OCI-LY7 (cell line): ENCODE results near the gene CDT1.

Experiments
- CTCF ChIP-seq: fragments of 200-600 bp; sonication (generic); conservative IDR thresholded peaks from 2 replicates; pipeline ENCODE4 v1.5.1; 2014; ENCODE audit warnings: mild to moderate bottlenecking, antibody characterized with exemption, low read length, moderate library complexity, mixed read lengths
- EZH2phosphoT487 ChIP-seq: fragments of 200-600 bp; sonication (generic); IDR thresholded peaks from 2 replicates; pipeline ENCODE4 v1.6.1; 2018; ENCODE audit warnings: low read depth, borderline replicate concordance, mild to moderate bottlenecking, mixed run types, antibody characterized with exemption, low read length, moderate library complexity, mixed read lengths

GRCh38 chr16:88779406-88780141 is 24.0 kb upstream of the CDT1 start:
- TF ChIP-seq EZH2phosphoT487 (no peak), CTCF (no peak)
